ENCODE results near the gene TCF12.

- TF ChIP-seq CTCF (IDR thresholded peaks at IDR 0.05; ENCODE audit: low read length) (no peak), EZH2 (IDR thresholded peaks at IDR 0.05; ENCODE audit: borderline replicate concordance, low read length) (no peak)
Measured at GRCh38 chr15:56901931-56902330, 16.5 kb upstream of the TCF12 start.
